ENCODE data around the gene MUC22. TPM values are rescaled to one million over a fixed set of nuclear protein-coding genes. Genes with fewer than 3 reads are reported as not detected.

The MUC22 gene
- total and polyA plus RNA-seq, 2 donors from 2014 or later, result not detected

DNA sequence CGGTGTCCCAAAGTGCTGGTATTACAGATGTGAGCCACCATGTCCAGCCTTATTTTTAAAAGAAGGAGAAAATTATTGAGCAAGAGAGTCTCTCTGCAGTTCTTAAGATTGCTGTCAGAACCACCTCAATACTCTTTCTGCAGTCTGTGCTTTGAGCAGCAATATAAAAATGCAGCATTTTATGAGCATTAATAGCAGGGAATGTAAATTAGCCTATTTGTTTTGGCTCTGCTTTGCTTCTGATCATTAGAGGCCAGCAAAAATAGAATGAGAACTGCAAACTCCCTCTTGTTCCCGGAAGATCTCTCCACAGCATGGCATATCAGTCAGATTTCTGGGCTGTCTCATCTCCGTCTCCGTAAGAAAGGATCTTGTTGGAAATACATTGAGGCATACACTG is 66.3 kb downstream of the MUC22 start:
- Histone ChIP-seq H3K27ac (ENCODE audit: low read depth in 2 of 2, low read length in 2 of 2) (no peak overlapping the region), H3K36me3 (ENCODE audit: control insufficient read depth in 2 of 3, insufficient read depth in 3 of 3, low read length in 3 of 3) (no peaks in the 10 kb centered on the region), H3K4me3 (ENCODE audit: low read length in 3 of 3) (no peak overlapping the region), H3K9me3 (ENCODE audit: control insufficient read depth in 2 of 3, insufficient read depth in 1 of 3, low read length in 3 of 3) (no peaks in the 10 kb centered on the region), H3K4me1 (ENCODE audit: control insufficient read depth in 2 of 3, insufficient read depth in 2 of 3, low read depth in 1 of 3, low read length in 3 of 3) (peaks cover 0 to 2% (median 0%) of the 10 kb centered on the region in 3 donors), H3K9ac (ENCODE audit: low read length in 3 of 3) (no peak overlapping the region), H3K27me3 (ENCODE audit: control insufficient read depth, insufficient read depth, low read length) (no peaks in the 10 kb centered on the region)
- FAIRE-seq, result no peak
- no peak for DNase-seq
- TF ChIP-seq, protein P1, sequence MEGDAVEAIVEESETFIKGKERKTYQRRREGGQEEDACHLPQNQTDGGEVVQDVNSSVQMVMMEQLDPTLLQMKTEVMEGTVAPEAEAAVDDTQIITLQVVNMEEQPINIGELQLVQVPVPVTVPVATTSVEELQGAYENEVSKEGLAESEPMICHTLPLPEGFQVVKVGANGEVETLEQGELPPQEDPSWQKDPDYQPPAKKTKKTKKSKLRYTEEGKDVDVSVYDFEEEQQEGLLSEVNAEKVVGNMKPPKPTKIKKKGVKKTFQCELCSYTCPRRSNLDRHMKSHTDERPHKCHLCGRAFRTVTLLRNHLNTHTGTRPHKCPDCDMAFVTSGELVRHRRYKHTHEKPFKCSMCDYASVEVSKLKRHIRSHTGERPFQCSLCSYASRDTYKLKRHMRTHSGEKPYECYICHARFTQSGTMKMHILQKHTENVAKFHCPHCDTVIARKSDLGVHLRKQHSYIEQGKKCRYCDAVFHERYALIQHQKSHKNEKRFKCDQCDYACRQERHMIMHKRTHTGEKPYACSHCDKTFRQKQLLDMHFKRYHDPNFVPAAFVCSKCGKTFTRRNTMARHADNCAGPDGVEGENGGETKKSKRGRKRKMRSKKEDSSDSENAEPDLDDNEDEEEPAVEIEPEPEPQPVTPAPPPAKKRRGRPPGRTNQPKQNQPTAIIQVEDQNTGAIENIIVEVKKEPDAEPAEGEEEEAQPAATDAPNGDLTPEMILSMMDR (IDR thresholded peaks at IDR 0.05; ENCODE audit: borderline replicate concordance, extremely low read depth, insufficient read depth), result no peak
- intact Hi-C loops (cut with DNase I), result loop anchor here (10.0 kb wide), 2 partner anchors 162 to 252 kb away; partner anchors contain the start of gene VARS2

DNA sequence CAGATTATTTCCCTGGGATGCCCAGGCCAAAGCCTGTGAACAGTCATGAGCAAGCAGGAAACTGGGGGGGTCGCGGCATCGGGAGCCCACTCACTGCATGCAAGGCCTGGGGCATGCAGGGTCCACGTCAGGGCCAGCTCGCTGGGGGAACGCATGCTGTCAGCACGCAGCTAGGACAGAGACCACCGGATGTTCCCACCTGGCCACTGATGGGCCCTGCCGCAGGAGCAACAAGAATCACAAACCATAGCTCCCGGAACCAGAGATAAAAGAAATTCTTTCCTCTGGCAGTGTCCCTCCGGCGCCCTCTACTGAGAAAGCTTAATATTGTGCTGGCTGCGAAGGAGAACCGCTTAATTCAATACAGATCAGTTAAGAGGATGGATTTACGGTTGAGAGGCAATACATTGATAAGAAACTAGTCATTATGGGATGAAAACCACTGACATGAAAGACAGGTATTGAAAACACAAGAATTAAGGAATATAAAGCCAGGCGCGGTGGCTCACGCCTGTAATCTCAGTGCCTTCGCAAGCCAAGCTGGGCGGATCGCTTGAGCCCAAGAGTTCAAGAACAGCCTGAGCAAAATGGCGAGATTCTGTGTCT is 69.5 kb downstream of the MUC22 start:
- peak; percentile 32 for FAIRE-seq
- DNase-seq, result peak in 4 of 5 donors; percentile 76 to 86 (median 80)

DNA sequence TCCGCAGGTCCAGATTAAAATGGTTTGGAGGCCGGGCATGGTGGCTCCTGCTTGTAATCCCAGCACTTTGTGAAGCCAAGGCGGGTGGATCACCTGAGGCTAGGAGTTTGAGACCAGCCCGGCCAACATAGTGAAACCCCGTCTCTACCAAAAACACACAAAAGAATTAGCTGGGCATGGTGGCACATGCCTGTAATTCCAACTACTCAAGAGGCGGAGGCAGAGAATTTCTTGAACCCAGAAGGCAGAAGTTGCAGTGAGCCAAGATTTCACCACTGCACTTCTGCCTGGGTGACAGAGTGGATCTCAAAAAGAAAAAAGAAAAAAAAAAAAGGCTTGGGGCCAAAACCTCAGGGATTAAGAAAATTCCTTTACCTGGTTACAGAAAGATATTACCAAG is 71.6 kb downstream of the MUC22 start:
- TF ChIP-seq, protein P1 (IDR thresholded peaks at IDR 0.05; ENCODE audit: borderline replicate concordance, extremely low read depth, insufficient read depth), result no peak
- FAIRE-seq, result no peak
- no peak overlapping the region for H3K4me3 ChIP-seq (ENCODE audit: low read length in 3 of 3)
- H3K27me3 ChIP-seq (ENCODE audit: control insufficient read depth, insufficient read depth, low read length), result no peaks in the 10 kb centered on the region
- DNase-seq, result no peak
- H3K36me3 ChIP-seq (ENCODE audit: control insufficient read depth in 2 of 3, insufficient read depth in 3 of 3, low read length in 3 of 3), result no peaks in the 10 kb centered on the region
- H3K27ac ChIP-seq (ENCODE audit: low read depth in 2 of 2, low read length in 2 of 2), result no peak overlapping the region
- H3K9ac ChIP-seq (ENCODE audit: low read length in 3 of 3), result no peak overlapping the region
- no peaks in the 10 kb centered on the region for H3K9me3 ChIP-seq (ENCODE audit: control insufficient read depth in 2 of 3, insufficient read depth in 1 of 3, low read length in 3 of 3)
- peaks cover 0 to 2% (median 0%) of the 10 kb centered on the region in 3 donors for H3K4me1 ChIP-seq (ENCODE audit: control insufficient read depth in 2 of 3, insufficient read depth in 2 of 3, low read depth in 1 of 3, low read length in 3 of 3)
- intact Hi-C loops (cut with DNase I), result no loop called here

More for the DNA sequence above, 69.5 kb downstream of the MUC22 start:
- H3K4me3 ChIP-seq (ENCODE audit: low read length in 3 of 3), result no peak overlapping the region
- no peaks in the 10 kb centered on the region for H3K9me3 ChIP-seq (ENCODE audit: control insufficient read depth in 2 of 3, insufficient read depth in 1 of 3, low read length in 3 of 3)
- H3K36me3 ChIP-seq (ENCODE audit: control insufficient read depth in 2 of 3, insufficient read depth in 3 of 3, low read length in 3 of 3), result no peaks in the 10 kb centered on the region
- H3K27ac ChIP-seq (ENCODE audit: low read depth in 2 of 2, low read length in 2 of 2), result no peak overlapping the region
- no peak overlapping the region for H3K9ac ChIP-seq (ENCODE audit: low read length in 3 of 3)
- TF ChIP-seq, protein P1 (IDR thresholded peaks at IDR 0.05; ENCODE audit: borderline replicate concordance, extremely low read depth, insufficient read depth), result peak; percentile 68
- intact Hi-C loops (cut with DNase I), result loop anchor here (10.0 kb wide), 2 partner anchors 165 to 255 kb away; partner anchors contain the start of gene VARS2
- no peaks in the 10 kb centered on the region for H3K27me3 ChIP-seq (ENCODE audit: control insufficient read depth, insufficient read depth, low read length)
- peaks cover 0 to 2% (median 0%) of the 10 kb centered on the region in 3 donors for H3K4me1 ChIP-seq (ENCODE audit: control insufficient read depth in 2 of 3, insufficient read depth in 2 of 3, low read depth in 1 of 3, low read length in 3 of 3)

Data from kidney (tissue), 14 donors.